Measurements from ENCODE around the gene FBXO33.
A peak's percentile ranks its signal among the peaks of the same experiment; 100 is the strongest.

The FBXO33 gene

DNA sequence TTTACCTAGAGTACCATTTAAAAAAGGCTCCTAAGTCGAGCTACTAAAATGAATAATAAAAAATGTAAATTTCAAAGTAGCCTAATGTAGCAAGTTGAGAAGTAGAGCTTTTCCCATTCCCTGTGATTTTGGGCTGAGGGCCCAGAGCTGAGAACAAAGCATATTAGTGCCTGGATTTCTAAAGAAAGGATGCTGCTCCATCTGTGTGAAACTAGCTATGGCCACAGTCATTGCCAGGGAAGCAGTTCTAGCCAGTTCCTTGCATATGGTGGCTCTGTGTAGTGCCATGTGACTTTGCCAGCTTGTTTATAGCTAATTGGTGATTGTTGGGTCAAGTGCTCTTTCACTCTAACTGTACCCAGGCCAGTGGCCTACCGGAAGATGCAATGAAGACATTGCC, 20.4 kb upstream of the FBXO33 start:
- no peaks in the 10 kb centered on the region for H3K27me3 ChIP-seq (ENCODE audit: insufficient read depth, low read depth)
- H3K4me1 ChIP-seq (ENCODE audit: low read depth, poor library complexity, severe bottlenecking), result peaks cover 59% of the 10 kb centered on the region
- H3K79me2 ChIP-seq (ENCODE audit: insufficient read depth, low read depth), result no peaks in the 10 kb centered on the region
- no peaks in the 10 kb centered on the region for H4K20me1 ChIP-seq (ENCODE audit: insufficient read depth)
- H3K4me3 ChIP-seq (IDR thresholded peaks at IDR 0.05; ENCODE audit: insufficient read depth, low read depth, low read length), result no peak overlapping the region
- H2AFZ ChIP-seq (ENCODE audit: low read depth), result no peak overlapping the region
- TF ChIP-seq, protein P1, sequence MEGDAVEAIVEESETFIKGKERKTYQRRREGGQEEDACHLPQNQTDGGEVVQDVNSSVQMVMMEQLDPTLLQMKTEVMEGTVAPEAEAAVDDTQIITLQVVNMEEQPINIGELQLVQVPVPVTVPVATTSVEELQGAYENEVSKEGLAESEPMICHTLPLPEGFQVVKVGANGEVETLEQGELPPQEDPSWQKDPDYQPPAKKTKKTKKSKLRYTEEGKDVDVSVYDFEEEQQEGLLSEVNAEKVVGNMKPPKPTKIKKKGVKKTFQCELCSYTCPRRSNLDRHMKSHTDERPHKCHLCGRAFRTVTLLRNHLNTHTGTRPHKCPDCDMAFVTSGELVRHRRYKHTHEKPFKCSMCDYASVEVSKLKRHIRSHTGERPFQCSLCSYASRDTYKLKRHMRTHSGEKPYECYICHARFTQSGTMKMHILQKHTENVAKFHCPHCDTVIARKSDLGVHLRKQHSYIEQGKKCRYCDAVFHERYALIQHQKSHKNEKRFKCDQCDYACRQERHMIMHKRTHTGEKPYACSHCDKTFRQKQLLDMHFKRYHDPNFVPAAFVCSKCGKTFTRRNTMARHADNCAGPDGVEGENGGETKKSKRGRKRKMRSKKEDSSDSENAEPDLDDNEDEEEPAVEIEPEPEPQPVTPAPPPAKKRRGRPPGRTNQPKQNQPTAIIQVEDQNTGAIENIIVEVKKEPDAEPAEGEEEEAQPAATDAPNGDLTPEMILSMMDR (conservative IDR thresholded peaks at IDR 0.05; ENCODE audit: low read depth, low read length), result no peak
- H3K9ac ChIP-seq, result no peak overlapping the region
- H3K36me3 ChIP-seq (ENCODE audit: insufficient read depth), result no peaks in the 10 kb centered on the region
- no peak overlapping the region for H3K4me2 ChIP-seq
- no peak overlapping the region for H3K27ac ChIP-seq

DNA sequence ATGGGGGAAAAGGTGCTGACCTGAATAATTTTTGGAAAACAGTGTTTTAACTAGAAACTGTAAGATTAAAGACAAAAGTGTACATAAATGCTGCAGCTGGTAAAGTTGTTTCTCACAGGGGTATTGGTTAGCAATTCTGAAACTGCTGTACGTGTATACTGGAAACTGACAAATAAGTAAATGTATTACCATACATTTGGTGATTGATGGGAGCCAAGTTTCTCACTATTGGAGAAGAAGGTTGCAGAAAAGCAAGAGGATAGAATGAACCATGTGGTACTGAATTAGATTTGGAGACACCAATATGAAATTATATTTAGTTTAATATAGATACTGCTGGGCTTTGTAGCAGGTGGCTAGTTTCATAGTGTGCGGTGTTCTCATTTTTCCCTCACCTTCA, 19.6 kb upstream of the FBXO33 start:
- H3K4me2 ChIP-seq, result peak overlapping the region; percentile 56
- no peaks in the 10 kb centered on the region for H4K20me1 ChIP-seq (ENCODE audit: insufficient read depth)
- peak overlapping the region; percentile 26; the same call in 1 of the 2 replicates for H3K27ac ChIP-seq
- TF ChIP-seq, protein P1 (conservative IDR thresholded peaks at IDR 0.05; ENCODE audit: low read depth, low read length), result no peak
- H3K79me2 ChIP-seq (ENCODE audit: insufficient read depth, low read depth), result no peaks in the 10 kb centered on the region
- H2AFZ ChIP-seq (ENCODE audit: low read depth), result no peak overlapping the region; the same call in 1 of the 2 replicates
- no peak overlapping the region for H3K9ac ChIP-seq
- H3K4me1 ChIP-seq (ENCODE audit: low read depth, poor library complexity, severe bottlenecking), result peaks cover 67% of the 10 kb centered on the region
- no peak overlapping the region for H3K4me3 ChIP-seq (IDR thresholded peaks at IDR 0.05; ENCODE audit: insufficient read depth, low read depth, low read length)
- no peaks in the 10 kb centered on the region for H3K27me3 ChIP-seq (ENCODE audit: insufficient read depth, low read depth)
- H3K36me3 ChIP-seq (ENCODE audit: insufficient read depth), result no peaks in the 10 kb centered on the region

DNA sequence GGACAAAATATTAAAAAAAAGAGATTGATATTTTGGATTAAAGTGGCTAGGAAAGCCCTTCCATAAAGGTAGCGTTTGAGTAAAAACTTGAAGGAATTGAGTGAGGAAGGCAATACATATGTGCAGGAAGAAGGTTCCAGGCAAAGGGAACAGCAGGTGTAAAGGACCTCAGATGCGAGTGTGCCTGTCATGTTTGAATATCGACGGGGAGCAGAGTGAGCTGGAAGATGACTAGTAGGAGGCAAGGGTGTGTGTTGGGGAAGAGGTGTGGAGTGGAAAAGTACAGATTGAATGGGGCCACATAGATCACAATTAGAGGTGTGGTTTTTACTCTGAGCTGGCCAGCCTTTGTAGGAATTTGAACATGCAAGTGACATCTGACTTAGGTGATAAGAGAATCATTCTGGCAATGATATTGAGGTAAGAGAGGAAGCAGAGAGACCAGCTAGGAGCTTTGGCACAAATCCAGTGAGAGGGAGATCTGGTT, 15.0 kb upstream of the FBXO33 start:
- TF ChIP-seq, protein P1 (conservative IDR thresholded peaks at IDR 0.05; ENCODE audit: low read depth, low read length), result no peak
- H3K4me2 ChIP-seq, result peak overlapping the region; percentile 29; the same call in 1 of the 2 replicates

DNA sequence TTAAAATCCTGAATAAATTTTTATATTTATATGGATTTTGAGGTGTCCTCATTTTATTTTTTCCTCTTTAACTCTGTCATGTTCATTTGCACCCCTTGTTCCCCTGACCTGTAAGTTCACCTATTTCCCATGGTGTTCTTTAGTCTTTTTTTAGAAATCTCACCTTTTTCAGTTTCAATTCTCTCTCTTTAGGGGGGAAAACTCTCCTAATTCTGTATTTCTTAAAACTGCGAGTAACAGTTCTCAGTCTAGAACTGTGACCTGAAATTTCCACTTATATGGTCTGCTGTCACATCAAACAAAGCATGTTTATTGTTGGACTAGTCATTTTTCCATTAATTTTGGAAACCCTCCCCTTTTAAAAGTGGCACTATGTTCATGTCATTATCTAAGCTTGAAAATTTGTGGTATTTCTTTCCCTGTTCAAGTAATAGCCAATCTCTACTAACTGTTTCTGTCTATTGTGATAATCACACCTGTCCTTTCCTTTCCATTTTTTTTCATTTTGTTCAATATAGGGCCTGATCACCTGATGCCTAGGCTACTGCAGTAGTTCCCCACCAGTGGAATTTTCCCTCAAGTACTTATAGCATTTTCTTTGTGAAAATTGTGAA, 14.0 kb upstream of the FBXO33 start:
- Histone ChIP-seq H2AFZ (ENCODE audit: low read depth) (no peak overlapping the region), H3K27me3 (ENCODE audit: insufficient read depth, low read depth) (no peaks in the 10 kb centered on the region), H3K27ac (peak overlapping the region; percentile 43), H3K4me2 (peak overlapping the region; percentile 29), H3K79me2 (ENCODE audit: insufficient read depth, low read depth) (no peaks in the 10 kb centered on the region), H3K4me1 (ENCODE audit: low read depth, poor library complexity, severe bottlenecking) (peaks cover 57% of the 10 kb centered on the region), H3K36me3 (ENCODE audit: insufficient read depth) (no peaks in the 10 kb centered on the region), H3K9ac (0 out of 2 replicates have a peak overlapping the region, but pooled peaks have one; percentile 0), H4K20me1 (ENCODE audit: insufficient read depth) (no peaks in the 10 kb centered on the region), H3K4me3 (IDR thresholded peaks at IDR 0.05; ENCODE audit: insufficient read depth, low read depth, low read length) (no peak overlapping the region)
- TF ChIP-seq, protein P1 (conservative IDR thresholded peaks at IDR 0.05; ENCODE audit: low read depth, low read length), result no peak

More for the DNA sequence above, 15.0 kb upstream of the FBXO33 start:
- Histone ChIP-seq H3K4me3 (IDR thresholded peaks at IDR 0.05; ENCODE audit: insufficient read depth, low read depth, low read length) (no peak overlapping the region), H3K9ac (no peak overlapping the region), H4K20me1 (ENCODE audit: insufficient read depth) (no peaks in the 10 kb centered on the region), H3K36me3 (ENCODE audit: insufficient read depth) (no peaks in the 10 kb centered on the region), H2AFZ (ENCODE audit: low read depth) (no peak overlapping the region), H3K27me3 (ENCODE audit: insufficient read depth, low read depth) (no peaks in the 10 kb centered on the region), H3K4me1 (ENCODE audit: low read depth, poor library complexity, severe bottlenecking) (peaks cover 67% of the 10 kb centered on the region), H3K27ac (no peak overlapping the region), H3K79me2 (ENCODE audit: insufficient read depth, low read depth) (no peaks in the 10 kb centered on the region)
